HFF-Myc (cell line): Measurements from ENCODE around the gene PALLD.

Experiments
- DNase-seq: peaks from one replicate; pipeline ENCODE4 v3.0.0-alpha.2; 2011; ENCODE audit warnings: low read depth; ENCODE audit errors: extremely low read depth
- H3K4me3 ChIP-seq: replicated peaks from 2 replicates; pipeline ENCODE4 v1.5.1; 2011; ENCODE audit warnings: low read depth, mild to moderate bottlenecking, control low read depth, low read length
- CTCF ChIP-seq: IDR thresholded peaks from 2 replicates; pipeline ENCODE4 v1.5.1; 2012; ENCODE audit warnings: mild to moderate bottlenecking, low read depth, low read length, control low read depth; ENCODE audit errors: missing control alignments

The PALLD gene

DNA sequence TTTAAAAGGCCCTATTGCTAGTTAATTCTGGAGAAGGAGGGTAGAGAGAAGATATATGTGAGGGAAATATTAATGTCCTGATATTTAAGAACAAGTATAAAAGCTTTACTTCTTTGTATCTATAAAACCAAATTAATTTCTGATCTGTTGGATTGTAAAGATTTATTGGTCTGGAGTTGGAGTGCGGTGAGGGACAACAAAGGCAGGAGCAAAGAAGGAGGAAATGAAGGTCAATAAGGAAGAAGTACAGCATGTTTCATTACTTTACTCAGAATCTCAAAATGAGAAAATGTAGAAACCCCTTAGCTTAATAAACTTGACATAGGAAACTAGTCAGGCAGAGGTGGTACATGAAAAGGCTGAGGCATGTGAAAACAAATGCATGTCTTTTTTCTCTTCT, 192.9 kb downstream of the PALLD start:
- DNase-seq: no peak
- no peak for TF ChIP-seq CTCF
- no peak overlapping the region for H3K4me3 ChIP-seq

- no peak for DNase-seq
- no peak for TF ChIP-seq CTCF
- no peak overlapping the region for H3K4me3 ChIP-seq
These were observed 193.3 kb downstream of the PALLD start for GRCh38 chr4:168690199-168690598.

GRCh38 chr4:168691631-168692369, 194.9 kb downstream of the PALLD start:
- H3K4me3 ChIP-seq: no peak overlapping the region
- TF ChIP-seq CTCF: no peak
- DNase-seq: no peak

- DNase-seq: no peak
- no peak for TF ChIP-seq CTCF
- H3K4me3 ChIP-seq: no peak overlapping the region
These were observed 197.1 kb downstream of the PALLD start for GRCh38 chr4:168693750-168694490.

DNA sequence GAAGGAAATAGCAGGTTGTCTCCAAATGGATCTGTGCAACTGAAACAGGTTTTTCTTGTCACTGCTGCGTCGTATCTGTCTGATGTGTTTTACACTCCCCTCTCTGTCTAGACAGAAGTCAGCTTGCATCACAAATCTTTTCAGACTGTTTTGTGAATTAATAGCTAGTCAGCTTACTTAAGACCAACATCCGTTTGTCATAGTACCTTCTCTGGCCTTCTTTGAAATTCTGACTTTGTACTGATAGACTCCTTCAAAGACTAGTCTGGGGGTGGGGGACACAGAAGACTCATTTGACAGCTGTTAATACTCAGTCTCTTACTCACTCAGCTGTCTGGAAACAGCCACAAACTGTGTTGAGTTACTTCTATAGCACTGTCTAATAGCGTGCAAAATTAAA, 197.8 kb downstream of the PALLD start:
- DNase-seq: no peak
- no peak for TF ChIP-seq CTCF
- no peak overlapping the region for H3K4me3 ChIP-seq

DNA sequence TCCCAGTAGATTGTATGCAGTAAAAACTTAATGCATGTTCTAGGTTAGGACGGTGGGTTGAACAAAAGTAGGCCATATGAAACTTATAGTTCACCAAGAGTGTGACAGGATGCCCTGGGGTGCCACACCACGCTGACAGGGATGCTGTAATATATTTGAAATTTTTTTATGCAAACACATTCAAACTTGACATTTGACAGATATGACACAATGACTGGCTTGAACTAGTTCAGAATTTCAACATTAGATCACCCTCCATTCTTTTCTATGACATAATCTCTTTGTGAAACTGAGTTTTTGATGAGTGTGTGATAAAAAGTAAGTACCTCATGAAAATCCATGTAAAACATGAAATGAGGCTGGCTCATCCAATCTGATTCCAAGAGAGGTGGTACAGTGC, 198.4 kb downstream of the PALLD start:
- TF ChIP-seq CTCF: no peak

More for the DNA sequence above, 198.4 kb downstream of the PALLD start:
- no peak overlapping the region for H3K4me3 ChIP-seq
- no peak for DNase-seq
